GM23338 (cell line): ENCODE results near the gene DDX54. TPM values are rescaled to one million over a fixed set of nuclear protein-coding genes. Genes with fewer than 3 reads are reported as not detected.

Source experiments
- ATAC-seq: fragments of 200-7000 bp; cut with Tn5 transposase; 3 replicates; pipeline ENCODE4 v1.9.1; 2020
- DNase-seq: peaks from one replicate; pipeline ENCODE4 v3.0.0-alpha.2; 2015; ENCODE audit warnings: low spot score
- H2AFZ ChIP-seq: fragments of 200-600 bp; sonication (generic); 2 replicates; pipeline ENCODE4 v1.8.0; 2016; ENCODE audit warnings: antibody characterized with exemption, mild to moderate bottlenecking, moderate library complexity
- H3F3A ChIP-seq: fragments of 200-600 bp; sonication (generic); replicated peaks from 2 replicates; pipeline ENCODE4 v1.8.0; 2017; ENCODE audit warnings: antibody characterized with exemption, mixed run types, low read depth
- H3K27ac ChIP-seq: fragments of 200-600 bp; sonication (generic); 2 replicates; pipeline ENCODE4 v1.6.1; 2016; ENCODE audit warnings: low read depth
- H3K27me3 ChIP-seq: fragments of 200-600 bp; sonication (generic); 2 replicates; pipeline ENCODE4 v1.8.0; 2016; ENCODE audit warnings: mild to moderate bottlenecking, mixed run types, moderate library complexity; ENCODE audit not compliant: insufficient read depth
- H3K36me3 ChIP-seq: fragments of 200-600 bp; sonication (generic); 2 replicates; pipeline ENCODE4 v1.8.0; 2016; ENCODE audit warnings: mild to moderate bottlenecking; ENCODE audit not compliant: insufficient read depth
- H3K4me1 ChIP-seq: fragments of 200-600 bp; sonication (generic); 2 replicates; pipeline ENCODE4 v1.8.0; 2016; ENCODE audit warnings: mild to moderate bottlenecking, moderate library complexity; ENCODE audit not compliant: insufficient read depth
- H3K4me2 ChIP-seq: fragments of 200-600 bp; sonication (generic); 2 replicates; pipeline ENCODE4 v1.7.1; 2017; ENCODE audit warnings: mixed run types
- H3K4me3 ChIP-seq: fragments of 200-600 bp; sonication (generic); 2 replicates; pipeline ENCODE4 v1.6.1; 2016; ENCODE audit warnings: mixed run types
- H3K79me2 ChIP-seq: fragments of 200-600 bp; sonication (generic); replicated peaks from 2 replicates; pipeline ENCODE4 v1.8.0; 2017; ENCODE audit warnings: mild to moderate bottlenecking; ENCODE audit not compliant: insufficient read depth
- H3K9me2 ChIP-seq: fragments of 200-600 bp; sonication (generic); 2 replicates; pipeline ENCODE4 v1.8.0; 2017; ENCODE audit not compliant: insufficient read depth
- H4K20me1 ChIP-seq: fragments of 200-600 bp; sonication (generic); replicated peaks from 2 replicates; pipeline ENCODE4 v1.8.0; 2017; ENCODE audit warnings: mild to moderate bottlenecking; ENCODE audit not compliant: insufficient read depth
- H3K27ac Mint-ChIP-seq: 2 replicates; pipeline ENCODE4 v1.8.0; 2020; ENCODE audit warnings: inconsistent platforms, mild to moderate bottlenecking, moderate library complexity, mixed read lengths
- H3K27me3 Mint-ChIP-seq: 3 replicates; pipeline ENCODE4 v1.8.0; 2022; ENCODE audit warnings: low read depth, mild to moderate bottlenecking, moderate library complexity, mixed read lengths, inconsistent platforms; ENCODE audit not compliant: insufficient read depth, poor library complexity
- H3K36me3 Mint-ChIP-seq: 3 replicates; pipeline ENCODE4 v1.8.0; 2021; ENCODE audit warnings: low read depth, mild to moderate bottlenecking, inconsistent platforms, moderate library complexity, mixed read lengths
- H3K4me1 Mint-ChIP-seq: 3 replicates; pipeline ENCODE4 v1.8.0; 2020; ENCODE audit warnings: mild to moderate bottlenecking, inconsistent platforms, mixed read lengths
- H3K4me3 Mint-ChIP-seq: 3 replicates; pipeline ENCODE4 v1.8.0; 2021; ENCODE audit warnings: moderate library complexity, mild to moderate bottlenecking, inconsistent platforms, mixed read lengths
- H3K9me3 Mint-ChIP-seq: 3 replicates; pipeline ENCODE4 v1.8.0; 2020; ENCODE audit warnings: moderate library complexity, mild to moderate bottlenecking, inconsistent platforms, mixed read lengths
- CREB1 ChIP-seq: fragments of 250-450 bp; sonication (Bioruptor Pico); IDR thresholded peaks from 2 replicates; pipeline ENCODE4 v1.5.0; 2020; ENCODE audit warnings: low read depth, mild to moderate bottlenecking, moderate library complexity
- EZH2 ChIP-seq: fragments of 200-600 bp; sonication (generic); IDR thresholded peaks from one replicate; pipeline ENCODE4 v1.8.0; 2017; ENCODE audit warnings: antibody characterized with exemption, mild to moderate bottlenecking, low read depth; ENCODE audit not compliant: unreplicated experiment
- EZH2phosphoT487 ChIP-seq: fragments of 200-600 bp; sonication (generic); IDR thresholded peaks from one replicate; pipeline ENCODE4 v1.8.1; 2018; ENCODE audit warnings: antibody characterized with exemption; ENCODE audit not compliant: unreplicated experiment
- JUNB ChIP-seq: IDR thresholded peaks from one replicate; pipeline ENCODE4 v1.6.1; 2016; ENCODE audit warnings: antibody characterized with exemption; ENCODE audit not compliant: unreplicated experiment
- NANOG ChIP-seq: IDR thresholded peaks from 2 replicates; pipeline ENCODE4 v1.6.1; 2016; ENCODE audit warnings: antibody characterized with exemption, borderline replicate concordance
- POLR2AphosphoS5 ChIP-seq: IDR thresholded peaks from 2 replicates; pipeline ENCODE4 v1.6.1; 2016; ENCODE audit warnings: antibody characterized with exemption, low read depth
- STAT1 ChIP-seq: IDR thresholded peaks from one replicate; pipeline ENCODE4 v1.6.1; 2016; ENCODE audit warnings: antibody characterized with exemption; ENCODE audit not compliant: unreplicated experiment
- ZNF331 ChIP-seq: fragments of 250-450 bp; sonication (Bioruptor Pico); IDR thresholded peaks from 2 replicates; pipeline ENCODE4 v1.5.0; 2020; ENCODE audit warnings: low read depth, mild to moderate bottlenecking, moderate library complexity
- ZNF462 ChIP-seq: fragments of 250-450 bp; sonication (Bioruptor Pico); IDR thresholded peaks from 2 replicates; pipeline ENCODE4 v1.5.0; 2020; ENCODE audit warnings: mild to moderate bottlenecking, moderate library complexity
- polyA plus RNA-seq: library from polyadenylated mRNA; unstranded; fragments of >200 nt; fragmentation: Nextera tagmentation; extraction: Ambion mirVana; gene quantifications from 2 replicates; pipeline ENCODE4 v1.2.1, GENCODE V29; 2016
- total RNA-seq: library from RNA; depleted of rRNA; stranded (reverse); fragments of >200 nt; shearing (Covaris generic); gene quantifications from 2 replicates; pipeline ENCODE4 v1.2.3, GENCODE V29; 2014
- TF ChIP-seq, protein P1 (sequence below): IDR thresholded peaks from 2 replicates; pipeline ENCODE4 v1.6.1; 2016; ENCODE audit warnings: antibody characterized with exemption
- TF ChIP-seq, protein P2 (sequence below), 2 experiments: fragments of 200-600 bp in 1 of 2; sonication (generic) in 1 of 2; conservative IDR thresholded peaks; 2 replicates each; pipeline versions ENCODE4 v1.5.1 to v1.6.1; 2016 to 2017; ENCODE audit warnings: antibody characterized with exemption in 2 of 2, low read depth in 2 of 2, mild to moderate bottlenecking in 2 of 2, moderate library complexity in 1 of 2

The DDX54 gene
- total and polyA plus RNA-seq, 2 experiments from 2014 or later, result 84.1 to 89.4 TPM

DNA sequence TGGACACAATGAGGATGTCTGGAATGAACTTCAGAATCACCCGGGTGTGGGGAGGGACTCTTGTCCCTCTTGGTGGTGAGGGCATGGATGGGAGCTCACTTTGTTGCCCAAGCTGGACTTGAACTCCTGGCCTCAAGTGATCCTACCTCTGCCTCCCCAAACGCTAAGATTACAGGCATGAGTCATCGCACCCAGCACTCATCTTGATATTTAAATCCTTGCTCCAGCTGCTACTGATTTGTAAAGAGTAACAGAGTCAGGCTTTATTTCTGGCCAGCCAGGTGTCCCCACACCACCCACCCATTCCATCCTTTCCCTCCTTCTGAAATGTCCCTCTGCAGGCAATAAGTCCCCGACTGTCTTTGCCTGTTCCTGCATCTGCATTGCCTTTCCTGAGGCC lies 4.9 kb downstream of the DDX54 start:
- H3K27me3 Mint-ChIP-seq, result peaks cover 9% of the 10 kb centered on the region

DNA sequence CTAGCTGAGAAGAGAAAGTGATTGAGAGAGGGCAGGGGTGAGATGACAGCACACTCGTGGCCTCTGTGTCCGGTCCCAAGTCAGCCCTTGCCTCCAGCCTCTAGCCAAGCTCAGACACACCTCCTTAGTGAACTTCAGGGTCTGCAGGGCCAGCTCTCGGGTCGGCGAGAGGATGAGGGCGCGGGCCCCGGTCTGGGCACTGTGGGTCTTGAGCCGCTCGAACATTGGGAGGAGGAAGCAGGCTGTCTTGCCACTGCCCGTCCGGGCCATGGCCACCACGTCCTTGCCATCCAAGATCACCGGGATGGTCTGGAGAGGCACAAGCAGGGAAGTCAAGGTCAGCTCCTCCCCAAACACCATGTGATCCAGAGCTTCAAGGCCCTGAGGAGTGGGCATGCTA lies 6.3 kb downstream of the DDX54 start:
- Mint-ChIP-seq H3K4me1 (no peaks in the 10 kb centered on the region), H3K4me3 (no peak overlapping the region), H3K36me3 (peaks cover 68% of the 10 kb centered on the region), H3K27me3 (peaks cover 9% of the 10 kb centered on the region), H3K27ac (no peak overlapping the region), H3K9me3 (no peaks in the 10 kb centered on the region)
- H4K20me1 ChIP-seq, result peaks cover 23% of the 10 kb centered on the region
- no peaks in the 10 kb centered on the region for H3K27me3 ChIP-seq
- H3K4me1 ChIP-seq, result no peaks in the 10 kb centered on the region
- H3K9me2 ChIP-seq, result no peaks in the 10 kb centered on the region
- H3K4me3 ChIP-seq, result no peak overlapping the region
- no peak overlapping the region for H3K4me2 ChIP-seq
- peaks cover 25% of the 10 kb centered on the region for H3K36me3 ChIP-seq
- H3K79me2 ChIP-seq, result peaks cover 28% of the 10 kb centered on the region
- H2AFZ ChIP-seq, result no peak overlapping the region
- no peak overlapping the region for H3K27ac ChIP-seq
- H3F3A ChIP-seq, result peaks cover 3% of the 10 kb centered on the region; the same call in 1 of the 2 replicates
- ATAC-seq, result no peak
- no peak for DNase-seq
- TF ChIP-seq NANOG (no peak), EZH2 (no peak), POLR2AphosphoS5 (no peak), EZH2phosphoT487 (no peak), STAT1 (no peak), JUNB (no peak), ZNF462 (CRISPR knock-in tag) (no peak), CREB1 (CRISPR knock-in tag) (no peak)

More for the DNA sequence above, 4.9 kb downstream of the DDX54 start:
- no peaks in the 10 kb centered on the region for H3K4me1 Mint-ChIP-seq
- H3K27ac Mint-ChIP-seq, result no peak overlapping the region
- Histone ChIP-seq H3K36me3 (peaks cover 20% of the 10 kb centered on the region), H3K79me2 (peaks cover 35% of the 10 kb centered on the region), H3K27ac (no peak overlapping the region), H3K4me3 (no peak overlapping the region), H4K20me1 (peaks cover 20% of the 10 kb centered on the region), H3K4me2 (no peak overlapping the region), H3F3A (peaks cover under 1% of the 10 kb centered on the region; the same call in 1 of the 2 replicates), H3K27me3 (no peaks in the 10 kb centered on the region), H3K9me2 (no peaks in the 10 kb centered on the region), H3K4me1 (no peaks in the 10 kb centered on the region), H2AFZ (no peak overlapping the region)
- no peak overlapping the region for H3K4me3 Mint-ChIP-seq
- ATAC-seq, result no peak
- no peak for TF ChIP-seq ZNF331 (CRISPR knock-in tag)
- no peak for TF ChIP-seq EZH2
- TF ChIP-seq NANOG, result no peak
- TF ChIP-seq, protein P1, sequence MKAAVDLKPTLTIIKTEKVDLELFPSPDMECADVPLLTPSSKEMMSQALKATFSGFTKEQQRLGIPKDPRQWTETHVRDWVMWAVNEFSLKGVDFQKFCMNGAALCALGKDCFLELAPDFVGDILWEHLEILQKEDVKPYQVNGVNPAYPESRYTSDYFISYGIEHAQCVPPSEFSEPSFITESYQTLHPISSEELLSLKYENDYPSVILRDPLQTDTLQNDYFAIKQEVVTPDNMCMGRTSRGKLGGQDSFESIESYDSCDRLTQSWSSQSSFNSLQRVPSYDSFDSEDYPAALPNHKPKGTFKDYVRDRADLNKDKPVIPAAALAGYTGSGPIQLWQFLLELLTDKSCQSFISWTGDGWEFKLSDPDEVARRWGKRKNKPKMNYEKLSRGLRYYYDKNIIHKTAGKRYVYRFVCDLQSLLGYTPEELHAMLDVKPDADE, result no peak
- TF ChIP-seq, protein P2, sequence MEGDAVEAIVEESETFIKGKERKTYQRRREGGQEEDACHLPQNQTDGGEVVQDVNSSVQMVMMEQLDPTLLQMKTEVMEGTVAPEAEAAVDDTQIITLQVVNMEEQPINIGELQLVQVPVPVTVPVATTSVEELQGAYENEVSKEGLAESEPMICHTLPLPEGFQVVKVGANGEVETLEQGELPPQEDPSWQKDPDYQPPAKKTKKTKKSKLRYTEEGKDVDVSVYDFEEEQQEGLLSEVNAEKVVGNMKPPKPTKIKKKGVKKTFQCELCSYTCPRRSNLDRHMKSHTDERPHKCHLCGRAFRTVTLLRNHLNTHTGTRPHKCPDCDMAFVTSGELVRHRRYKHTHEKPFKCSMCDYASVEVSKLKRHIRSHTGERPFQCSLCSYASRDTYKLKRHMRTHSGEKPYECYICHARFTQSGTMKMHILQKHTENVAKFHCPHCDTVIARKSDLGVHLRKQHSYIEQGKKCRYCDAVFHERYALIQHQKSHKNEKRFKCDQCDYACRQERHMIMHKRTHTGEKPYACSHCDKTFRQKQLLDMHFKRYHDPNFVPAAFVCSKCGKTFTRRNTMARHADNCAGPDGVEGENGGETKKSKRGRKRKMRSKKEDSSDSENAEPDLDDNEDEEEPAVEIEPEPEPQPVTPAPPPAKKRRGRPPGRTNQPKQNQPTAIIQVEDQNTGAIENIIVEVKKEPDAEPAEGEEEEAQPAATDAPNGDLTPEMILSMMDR (conservative IDR thresholded peaks at IDR 0.05; ENCODE audit: low read depth in 2 of 2), result no peak
- no peaks in the 10 kb centered on the region for H3K9me3 Mint-ChIP-seq
- no peak for DNase-seq
- H3K36me3 Mint-ChIP-seq, result peaks cover 58% of the 10 kb centered on the region
